Cardiac septum (tissue), 1 donor: ENCODE data around the gene SYNE2. TPM values are rescaled to one million over a fixed set of nuclear protein-coding genes. Genes with fewer than 3 reads are reported as not detected.

Experiments
- DNase-seq: peaks from one replicate; pipeline ENCODE4 v3.0.0-alpha.2; 2020; ENCODE audit warnings: low spot score
- intact Hi-C: fragments of 100-400 bp; cut with DNase I; formaldehyde crosslinking; loops from one replicate; pipeline ENCODE4 v1.14.0; 2022
- total RNA-seq: library from RNA; stranded (reverse); fragmentation: NEBNext Ultra II Directional; extraction: Animal tissue kit (Norgen Biotek cat#: 25700); gene quantifications from one replicate; pipeline ENCODE4 v1.2.1, GENCODE V29; 2021
- donor health status: DM: no; HTN: no; CAD: no.

Gene SYNE2
- total RNA-seq, 1 donor from 2014 or later, result 61.4 TPM

- intact Hi-C loops, result loop anchor here (10.0 kb wide), 1 partner anchor 245 kb away; the partner anchor contains the start of gene ESR2
- no peak for DNase-seq
Observed at GRCh38 chr14:64049616-64050381, 197.0 kb downstream of the SYNE2 start.

DNA sequence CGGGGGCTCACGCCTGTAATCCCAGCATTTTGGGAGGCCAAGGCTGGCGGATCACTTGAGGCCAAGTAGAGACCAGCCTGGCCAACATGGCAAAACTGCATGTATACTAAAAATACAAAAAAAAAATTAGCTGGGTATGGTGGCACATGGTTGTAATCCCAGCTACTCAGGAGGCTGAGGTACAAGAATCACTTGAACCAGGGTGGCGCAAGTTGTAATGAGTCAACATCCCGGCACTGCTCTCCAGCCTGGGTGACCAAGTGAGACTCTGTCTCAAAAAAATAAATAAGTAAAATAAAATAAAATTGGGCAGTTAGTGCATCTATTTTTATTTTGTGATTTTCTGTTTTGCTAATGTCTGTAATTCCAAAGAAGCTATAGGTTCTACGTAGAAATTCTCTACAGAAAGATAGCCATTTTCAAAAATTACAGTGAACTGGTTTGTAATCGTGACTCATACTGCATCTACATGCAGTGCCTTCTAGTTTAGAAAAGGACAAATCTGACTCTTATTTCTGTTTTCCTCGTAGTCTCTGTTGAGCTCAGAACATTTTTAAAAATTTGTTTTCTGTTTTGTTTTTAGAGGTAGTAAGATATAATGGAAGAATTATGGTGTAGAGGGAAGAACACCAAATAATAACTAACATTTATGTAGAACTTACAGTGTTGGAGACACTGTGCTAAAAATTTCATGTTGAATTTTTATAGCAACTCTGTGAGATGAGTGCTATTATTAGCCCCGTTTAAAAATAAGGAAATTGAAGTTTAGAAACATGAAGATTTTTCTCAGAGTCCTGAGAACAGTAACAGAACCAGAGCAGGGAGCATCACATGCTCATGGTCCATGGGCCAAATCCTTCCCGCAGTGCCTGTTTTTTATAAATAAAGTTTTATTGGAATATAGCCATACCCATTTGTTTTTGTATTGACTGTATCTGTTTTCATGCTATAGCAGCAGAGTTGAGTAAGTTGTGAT lies 201.2 kb downstream of the SYNE2 start:
- no peak for DNase-seq
- intact Hi-C loops, result no loop called here

GRCh38 chr14:64059454-64060198 lies 206.8 kb downstream of the SYNE2 start:
- no peak for DNase-seq
- intact Hi-C loops, result no loop called here

- intact Hi-C loops, result no loop called here
- DNase-seq, result no peak
Observed at GRCh38 chr14:64060199-64060545, 207.4 kb downstream of the SYNE2 start.

GRCh38 chr14:64060648-64061096 lies 207.9 kb downstream of the SYNE2 start:
- intact Hi-C loops, result no loop called here
- DNase-seq, result no peak

- intact Hi-C loops, result no loop called here
- DNase-seq, result no peak
Observed at GRCh38 chr14:64061115-64061514, 208.3 kb downstream of the SYNE2 start.

DNA sequence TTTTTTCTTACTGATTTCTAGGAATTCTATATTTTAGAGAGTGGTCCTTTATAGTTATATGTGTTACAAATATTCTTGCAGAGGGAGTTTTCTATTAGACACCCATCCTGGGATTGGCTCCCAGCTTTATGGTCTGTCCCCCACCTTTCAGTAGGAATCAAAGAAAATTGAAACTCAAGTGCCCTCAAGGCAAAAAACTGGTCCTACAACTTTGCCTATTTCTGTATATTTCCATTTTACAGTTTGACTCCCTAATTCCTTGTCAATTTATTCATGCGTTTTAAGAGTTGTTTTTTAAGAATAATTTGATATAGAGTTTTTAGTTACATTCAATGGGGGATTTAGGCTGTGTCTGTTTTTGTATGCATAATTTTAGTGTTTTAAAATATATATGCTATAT lies 208.9 kb downstream of the SYNE2 start:
- no peak for DNase-seq
- intact Hi-C loops, result no loop called here

- no peak for DNase-seq
- intact Hi-C loops, result no loop called here
Observed at GRCh38 chr14:64062381-64063115, 209.7 kb downstream of the SYNE2 start.

DNA sequence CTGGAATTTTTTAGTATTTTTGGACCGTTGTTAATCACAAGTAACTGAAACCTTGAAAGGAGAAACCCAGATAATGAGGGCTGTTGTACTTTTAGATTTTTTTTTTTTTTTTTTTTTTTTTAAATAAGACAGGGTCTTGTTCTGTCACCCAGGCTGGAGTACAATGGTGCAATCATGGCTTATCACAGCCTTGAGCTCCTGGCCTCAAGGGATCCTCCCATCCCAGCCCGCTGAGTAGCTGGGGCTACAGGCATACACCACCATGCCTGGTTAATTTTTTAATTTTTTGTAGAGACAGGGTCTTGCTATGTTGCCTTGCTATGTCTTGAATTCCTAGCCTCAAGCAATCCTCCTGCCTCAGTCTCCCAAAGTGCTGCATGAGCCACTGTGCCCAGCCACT lies 211.6 kb downstream of the SYNE2 start:
- DNase-seq, result no peak
- intact Hi-C loops, result no loop called here

DNA sequence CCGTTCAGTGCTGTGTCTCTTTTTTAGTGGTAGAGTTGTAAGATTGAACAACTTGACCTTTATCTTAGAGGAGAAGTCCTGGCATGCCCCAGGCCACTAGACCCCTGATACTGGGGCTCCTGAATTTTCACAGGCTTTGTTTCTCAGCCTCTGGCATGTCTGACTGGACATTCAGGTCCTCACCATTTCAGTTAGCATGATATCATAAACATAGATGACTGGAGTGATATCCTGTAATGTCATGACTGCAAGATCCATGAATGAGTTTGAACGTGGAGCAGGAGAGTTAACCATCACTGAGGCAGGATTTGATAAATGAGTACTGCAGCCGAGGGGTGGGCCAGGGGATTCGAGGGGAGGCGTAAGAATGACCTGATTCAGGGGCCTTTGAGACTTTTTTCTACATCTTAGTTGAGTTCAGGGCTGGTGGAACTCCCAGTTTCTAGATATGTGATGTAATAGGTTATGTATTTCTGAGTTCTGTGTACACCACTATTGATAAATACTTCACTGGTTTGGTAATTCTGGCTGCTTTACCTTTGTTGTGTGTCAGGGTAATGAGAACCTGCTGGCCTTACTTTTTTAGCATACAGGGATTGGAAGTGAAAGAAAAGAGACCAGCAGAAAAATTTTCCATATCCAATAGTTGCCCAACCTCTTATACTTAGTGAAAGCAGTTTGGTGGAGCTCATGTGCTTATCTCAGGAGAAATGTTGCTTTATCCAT lies 217.0 kb downstream of the SYNE2 start:
- intact Hi-C loops, result no loop called here
- no peak for DNase-seq

DNA sequence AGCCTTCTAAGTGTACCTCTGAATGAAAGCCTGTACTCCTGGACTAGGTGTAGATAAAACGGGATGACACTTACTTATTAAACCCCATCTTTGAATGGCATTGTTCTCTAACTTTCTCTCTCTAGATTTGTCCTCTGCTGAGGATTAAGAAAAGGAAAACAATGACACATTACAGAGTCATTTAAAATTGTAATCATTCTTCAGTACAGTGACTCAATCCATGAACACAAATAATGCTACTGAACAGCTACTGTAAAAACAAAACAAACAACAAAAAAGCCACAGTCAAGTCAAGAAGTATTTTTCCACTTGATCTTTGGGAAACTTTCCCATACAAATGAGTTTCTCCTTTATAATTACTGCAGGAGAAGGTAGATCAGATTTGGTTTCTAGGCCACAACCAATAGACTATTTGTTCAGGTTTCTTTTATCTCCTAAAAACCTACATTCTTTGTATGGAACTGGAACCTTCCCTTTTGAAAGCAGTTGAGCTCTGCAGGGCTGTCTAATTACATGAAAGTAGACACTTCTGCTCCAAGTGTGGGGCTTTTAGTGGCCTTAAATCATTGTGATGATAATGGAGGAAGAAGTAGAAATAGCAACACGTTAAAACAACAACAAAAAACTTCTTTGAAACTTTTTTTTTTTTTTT lies 222.3 kb downstream of the SYNE2 start:
- intact Hi-C loops, result no loop called here
- DNase-seq, result no peak

DNA sequence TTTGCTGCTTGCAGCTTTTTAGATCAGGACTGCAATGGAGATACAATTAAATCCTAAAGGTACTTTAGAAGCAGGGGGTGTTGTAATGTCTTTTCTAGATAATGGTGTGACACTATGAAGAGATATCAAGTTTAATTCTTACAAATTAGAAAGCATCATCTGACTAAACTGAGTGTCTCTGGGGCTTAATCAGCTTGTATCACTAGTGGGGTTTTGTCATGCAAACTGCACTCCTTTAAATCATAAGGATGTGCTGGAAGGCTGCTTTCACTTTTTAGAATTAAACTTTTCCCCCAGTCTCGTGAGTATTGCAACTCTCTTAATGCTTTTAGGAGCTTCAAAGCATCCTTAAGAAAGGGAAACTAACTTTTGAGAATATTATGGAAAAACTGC lies 222.8 kb downstream of the SYNE2 start:
- intact Hi-C loops, result no loop called here
- DNase-seq, result no peak

GRCh38 chr14:64080452-64080851 lies 227.6 kb downstream of the SYNE2 start:
- DNase-seq, result no peak
- intact Hi-C loops, result no loop called here

DNA sequence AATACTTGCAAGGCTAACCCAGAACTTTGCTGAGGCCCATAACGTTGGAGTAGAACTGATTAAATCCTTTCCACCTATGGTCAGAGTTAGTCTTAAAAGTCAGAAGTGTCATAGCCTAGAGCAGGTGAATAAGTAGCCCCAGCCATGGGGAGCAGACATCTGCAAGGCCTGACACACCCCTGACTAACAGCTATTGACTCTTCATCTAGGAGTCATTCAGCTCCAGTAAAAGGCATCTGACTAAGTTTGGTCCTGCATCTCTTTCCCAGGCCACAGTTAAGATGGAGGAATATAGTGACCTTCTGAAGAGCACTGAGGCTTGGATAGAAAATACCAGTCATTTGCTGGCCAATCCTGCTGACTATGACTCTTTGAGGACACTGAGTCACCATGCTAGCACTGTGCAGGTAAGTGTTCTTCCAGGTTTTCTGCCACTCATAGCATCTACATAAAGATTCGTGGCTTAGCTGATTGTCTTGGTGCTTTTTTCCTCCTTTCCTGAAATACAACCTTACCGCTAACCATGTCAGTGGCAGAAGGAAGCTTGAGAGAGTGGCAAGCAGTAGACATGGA lies 228.5 kb downstream of the SYNE2 start:
- DNase-seq, result no peak
- intact Hi-C loops, result no loop called here

GRCh38 chr14:64082837-64083236 lies 230.0 kb downstream of the SYNE2 start:
- DNase-seq, result no peak
- intact Hi-C loops, result no loop called here

DNA sequence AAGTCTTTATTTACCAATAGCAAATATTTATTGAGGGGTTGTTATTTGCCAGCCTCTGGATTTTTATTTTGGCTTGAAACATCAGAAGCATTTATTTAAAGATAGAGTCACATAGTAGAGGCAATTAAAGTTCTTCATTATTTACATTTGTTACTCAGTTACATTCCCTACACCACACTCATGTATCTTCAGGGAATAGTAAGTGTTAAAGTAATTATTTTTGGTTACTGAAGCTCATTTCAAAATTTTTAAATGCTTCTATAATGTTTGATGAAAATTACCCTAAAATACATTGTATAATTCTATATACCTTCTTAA lies 235.8 kb downstream of the SYNE2 start:
- no peak for DNase-seq
- intact Hi-C loops, result no loop called here

DNA sequence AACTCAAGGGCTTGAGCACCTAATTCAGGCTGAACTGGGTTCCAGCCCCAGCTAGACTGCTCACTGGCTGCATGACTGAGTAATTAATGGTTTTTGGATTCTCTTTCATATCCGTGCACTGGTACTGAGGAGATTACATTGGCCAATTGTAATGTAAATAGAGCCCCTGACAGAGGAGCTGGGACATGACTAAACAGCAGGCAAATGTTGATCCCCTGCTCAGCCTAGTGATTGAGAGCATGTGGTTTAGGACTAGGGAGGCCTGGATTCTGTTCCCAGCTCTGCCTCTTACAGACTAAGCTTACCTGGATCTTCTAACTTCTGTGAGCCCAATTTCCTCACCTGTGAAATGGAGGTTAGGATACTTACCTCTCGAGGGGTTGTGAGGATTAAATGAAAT lies 237.1 kb downstream of the SYNE2 start:
- no peak for DNase-seq
- intact Hi-C loops, result no loop called here

- intact Hi-C loops, result no loop called here
- DNase-seq, result no peak
Observed at GRCh38 chr14:64091217-64091616, 238.4 kb downstream of the SYNE2 start.
